Globus pallidus (tissue), 1 donor: ENCODE measurements around the gene MARCHF10.
A peak's percentile ranks its signal among the peaks of the same experiment; 100 is the strongest.
"Not testable (repeated sequence)": the region's sequence is repeated elsewhere in the genome, so short reads cannot be mapped to it uniquely, and the experiment has no call there.

ENCODE experiments used
- DNase-seq: peaks from one replicate; pipeline ENCODE4 v3.0.0-alpha.2; 2015; ENCODE audit warnings: low spot score

Gene MARCHF10

DNA sequence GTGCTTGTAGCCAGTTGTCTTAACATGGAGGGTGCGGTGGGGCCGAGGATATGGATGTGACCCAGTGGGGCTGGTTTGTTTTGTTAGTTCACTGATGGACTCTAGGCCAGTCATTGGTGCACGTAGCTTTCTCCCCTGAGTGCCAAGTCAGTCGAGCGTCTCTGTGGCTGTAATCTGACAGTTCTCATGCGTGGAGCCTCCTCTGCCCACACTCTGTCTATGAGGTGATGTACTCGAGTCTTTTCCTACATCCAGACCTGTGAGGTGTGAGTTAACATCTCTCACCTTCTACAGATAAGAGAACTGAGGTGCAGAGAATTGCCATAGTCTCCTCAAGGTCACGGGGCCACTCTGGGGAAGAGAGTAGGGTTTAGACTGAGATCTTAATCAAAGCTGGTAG lies 90.2 kb downstream of the MARCHF10 start:
- no peak for DNase-seq

DNA sequence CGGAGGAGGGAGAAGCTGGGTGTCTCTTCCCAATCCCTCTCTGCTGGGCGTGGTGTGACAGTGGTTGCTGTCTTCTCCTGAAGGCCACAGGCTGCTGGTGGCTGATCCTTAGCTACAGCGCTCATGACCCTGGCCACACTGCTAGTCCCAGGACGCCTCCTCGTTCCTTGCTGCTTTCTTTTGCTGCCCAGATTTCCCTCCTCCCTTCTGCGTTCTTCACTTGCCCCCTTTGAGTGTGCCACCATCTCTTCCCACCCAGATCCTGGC lies 90.6 kb downstream of the MARCHF10 start:
- no peak for DNase-seq

DNA sequence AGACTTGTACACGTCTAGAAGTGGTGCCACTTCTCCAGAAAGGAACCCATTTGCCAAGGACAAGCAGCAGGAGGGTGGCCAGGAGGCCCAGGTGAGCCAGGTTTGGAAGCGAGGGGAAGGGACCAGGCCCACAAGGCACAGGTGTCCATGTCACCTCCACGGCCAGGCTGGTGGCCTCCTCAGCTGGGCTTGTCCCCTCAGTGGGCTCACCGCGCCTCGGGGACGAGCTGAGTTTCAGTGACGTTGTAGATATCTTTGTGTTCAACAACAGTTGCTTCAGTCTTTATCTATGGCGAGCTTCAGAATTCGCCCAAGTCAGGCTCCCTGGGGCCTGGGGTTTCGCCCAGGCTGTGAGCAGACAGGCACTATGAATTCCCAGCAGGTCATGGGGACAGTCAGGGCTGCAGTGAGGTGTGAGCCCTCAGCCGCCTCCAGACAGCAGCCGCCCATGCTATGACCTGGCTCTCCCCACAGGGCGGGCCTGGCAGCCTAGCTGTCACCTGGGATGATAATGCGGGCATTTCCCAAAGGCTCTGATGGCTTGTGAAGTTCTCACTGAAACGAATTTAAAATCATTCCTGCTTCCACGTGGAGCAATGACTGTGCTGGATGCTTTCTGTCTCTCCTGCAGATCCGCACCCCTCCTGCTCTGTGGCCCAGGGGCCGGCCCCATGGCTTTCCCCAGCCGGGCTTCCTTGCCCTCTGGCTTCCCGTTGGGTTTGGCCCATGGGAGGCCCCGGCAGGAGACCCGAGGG lies 91.1 kb downstream of the MARCHF10 start:
- no peak for DNase-seq

DNA sequence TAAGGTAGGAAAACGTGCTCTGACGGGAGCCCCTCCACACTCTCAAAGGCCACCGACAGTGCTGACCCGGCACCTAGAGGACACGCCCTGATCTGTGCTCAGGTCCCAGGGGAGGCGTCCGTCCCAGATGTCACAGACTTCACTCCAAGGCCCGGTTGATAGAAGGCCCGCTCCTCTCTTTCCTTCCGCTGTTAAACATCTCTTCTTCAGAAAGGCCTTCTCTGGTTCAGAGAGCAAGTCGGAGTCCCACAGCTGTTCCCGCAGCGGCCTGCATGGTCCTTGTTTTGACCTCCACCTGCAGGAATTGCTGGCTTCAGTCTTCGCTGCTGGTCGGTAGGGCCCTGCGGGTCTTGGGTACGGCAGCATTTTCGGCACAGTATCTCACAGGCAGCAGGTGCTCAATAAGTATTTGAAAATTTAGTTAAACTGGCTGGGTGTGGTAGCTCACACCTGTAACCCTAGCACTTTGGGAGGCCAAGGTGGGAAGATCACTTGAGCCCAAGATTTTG lies 92.2 kb downstream of the MARCHF10 start:
- DNase-seq = no peak

DNA sequence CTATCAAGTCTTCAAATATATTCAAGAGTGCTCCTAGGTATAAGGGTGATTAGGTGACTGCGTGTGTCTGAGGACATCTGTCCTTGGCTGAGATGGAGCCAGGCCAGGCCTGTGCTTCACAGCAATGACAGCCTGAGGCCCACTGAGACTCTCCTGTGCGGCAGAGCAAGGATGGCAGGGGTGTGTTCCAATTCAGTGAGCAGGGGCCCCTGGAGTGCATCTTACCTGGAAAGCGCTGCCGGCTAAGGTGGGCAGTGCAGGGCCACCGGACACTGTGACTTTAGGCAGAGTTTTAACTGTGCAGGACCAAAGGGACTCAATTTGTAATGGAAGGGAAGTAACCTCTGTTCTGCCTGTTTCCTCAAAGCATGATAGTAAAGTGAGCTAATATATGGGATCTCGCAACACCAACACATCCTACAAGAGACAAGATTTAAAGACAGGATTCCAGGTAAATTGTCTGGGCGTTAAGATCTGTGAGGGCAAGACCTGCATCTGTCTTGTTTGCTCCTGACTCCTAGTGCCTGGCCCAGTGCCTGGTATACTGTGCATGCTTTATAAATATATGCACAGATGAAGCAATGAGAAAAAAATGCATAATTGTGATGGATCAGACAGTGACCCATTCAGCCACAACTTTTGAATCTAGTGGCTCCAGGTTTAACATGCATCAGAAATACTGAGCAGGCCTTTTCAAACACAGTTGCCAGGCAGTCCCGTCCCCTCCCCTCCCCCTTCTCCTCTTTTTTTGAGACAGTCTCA lies 93.9 kb downstream of the MARCHF10 start:
- DNase-seq = no peak

DNA sequence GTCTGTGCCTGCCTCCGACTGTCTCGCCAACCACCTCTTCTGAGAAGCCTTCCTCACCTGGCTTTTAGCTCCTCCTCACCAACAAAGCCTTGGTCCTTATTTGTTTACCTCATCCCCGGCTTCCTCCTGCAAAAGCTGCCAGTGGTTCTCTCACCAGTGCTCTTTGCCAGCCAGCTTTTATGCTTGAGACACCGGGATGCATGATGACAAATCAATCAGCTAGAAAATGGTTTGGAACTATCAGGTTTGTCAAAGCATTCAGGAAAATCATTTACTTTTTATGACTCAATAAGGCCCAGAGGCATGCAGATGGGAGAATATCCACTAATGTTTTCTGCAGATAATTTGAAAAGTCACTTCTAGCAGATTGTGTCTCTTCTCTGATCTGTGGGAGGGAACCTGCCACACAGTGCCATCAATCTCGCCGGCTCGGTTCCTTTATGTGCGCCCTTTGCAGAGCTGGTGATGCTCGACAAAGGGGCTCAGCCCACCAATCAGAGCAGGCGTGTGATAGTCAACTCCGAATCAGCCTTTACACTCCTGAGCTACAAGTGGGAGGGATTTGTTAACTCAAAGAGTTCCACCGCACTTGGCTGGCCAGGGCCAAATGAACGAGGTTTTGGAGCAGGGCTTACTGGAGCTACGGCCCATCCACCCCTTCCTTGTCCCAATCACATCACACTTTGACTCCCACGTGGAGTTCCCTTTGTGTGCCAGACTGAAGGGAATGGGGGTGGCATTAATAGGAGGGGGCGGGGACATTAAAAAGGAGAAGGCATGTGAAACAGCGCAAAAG lies 94.8 kb downstream of the MARCHF10 start:
- no peak for DNase-seq

DNA sequence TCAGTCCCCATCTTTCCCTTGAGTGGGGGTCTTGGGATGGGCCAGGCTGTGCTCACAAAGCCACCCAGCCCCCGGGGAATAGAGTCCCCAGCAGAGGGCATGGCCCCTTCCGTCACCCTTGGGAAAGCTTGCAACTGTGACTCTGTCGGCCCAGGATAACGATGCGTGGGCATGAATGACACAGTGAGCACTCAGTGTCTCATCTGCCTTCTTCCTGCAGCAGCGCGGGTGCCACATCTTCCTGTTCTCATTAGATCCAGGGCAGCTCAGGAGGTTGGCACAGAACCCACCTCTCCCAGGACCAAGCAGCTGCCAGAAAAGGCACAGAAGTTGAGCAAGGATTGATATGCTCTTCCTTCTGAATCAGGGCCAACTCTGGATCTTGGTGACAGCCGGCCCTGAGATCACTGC lies 95.9 kb downstream of the MARCHF10 start:
- DNase-seq = no peak

DNA sequence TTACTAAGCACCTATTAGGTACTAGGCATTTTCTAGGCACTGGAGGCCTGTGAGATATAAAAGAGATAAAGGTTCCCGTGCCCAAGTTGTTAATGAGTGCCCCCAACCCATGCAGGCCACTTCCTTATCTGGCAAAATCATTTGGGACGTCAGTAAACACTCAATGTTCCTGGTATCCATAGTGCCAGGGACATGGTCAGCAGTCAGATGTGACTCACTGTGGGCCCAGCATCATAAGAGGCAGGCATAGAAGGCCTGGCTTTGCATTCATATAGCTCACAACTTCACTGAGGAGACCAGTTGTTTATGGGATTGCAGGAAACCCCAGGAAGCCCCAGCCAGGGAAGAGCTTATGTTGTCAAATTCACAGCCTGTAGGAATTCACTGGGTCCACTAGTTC lies 99.5 kb downstream of the MARCHF10 start:
- no peak for DNase-seq

DNA sequence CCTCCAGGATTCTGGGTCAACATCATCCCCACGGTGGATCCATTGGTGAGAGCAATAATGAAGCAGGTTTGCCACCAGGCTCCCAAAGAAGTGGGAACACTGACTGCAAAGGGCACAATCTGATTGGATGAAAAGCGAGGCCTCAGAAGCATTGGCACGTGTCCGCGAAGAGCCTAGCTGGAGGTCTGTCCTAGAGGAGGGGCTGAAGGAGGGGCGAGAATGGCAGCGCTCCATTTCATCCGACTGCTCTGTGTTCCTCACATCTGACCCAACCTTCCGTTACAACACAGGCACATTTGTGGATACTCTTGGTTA lies 100.7 kb downstream of the MARCHF10 start:
- DNase-seq = no peak

DNA sequence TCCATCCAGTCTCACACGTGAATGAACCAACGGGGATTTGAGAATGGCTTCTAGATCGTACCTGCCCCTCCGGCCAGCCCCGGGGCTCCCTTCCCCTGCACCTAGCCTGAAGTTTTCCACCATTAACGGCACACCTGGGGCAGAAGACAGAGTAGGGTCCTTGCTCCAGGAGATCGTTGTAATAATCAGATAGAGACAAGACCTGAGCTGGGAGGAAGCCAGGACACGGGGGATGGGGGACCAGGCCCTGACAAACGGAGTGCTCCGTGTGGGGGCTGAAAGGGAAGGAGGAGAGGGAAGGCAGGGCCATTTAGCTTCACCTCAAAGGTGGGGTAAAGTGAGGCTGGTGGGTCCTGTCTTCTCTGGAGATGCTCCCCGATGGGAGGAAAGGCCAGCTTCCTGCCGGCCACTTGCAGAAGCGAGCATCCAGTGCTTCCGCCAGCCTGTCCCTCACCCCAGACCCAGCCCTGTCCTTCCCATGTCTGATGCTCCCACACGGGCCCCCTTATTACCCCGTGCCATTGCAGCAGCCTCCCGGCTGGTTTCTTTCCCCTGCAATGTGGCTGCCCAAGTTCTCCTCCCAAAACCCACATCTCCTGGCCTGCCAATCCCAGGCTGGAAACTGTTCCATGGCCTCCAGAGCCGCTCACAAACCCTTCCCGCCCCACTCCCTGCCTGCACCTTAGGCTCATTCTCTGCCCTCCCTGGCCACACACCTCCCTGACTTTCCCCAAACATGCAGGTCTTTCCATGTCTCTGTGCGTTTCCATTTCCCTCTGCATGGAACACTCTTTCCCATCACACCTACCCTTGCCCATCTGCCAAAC lies 101.3 kb downstream of the MARCHF10 start:
- DNase-seq = no peak

DNA sequence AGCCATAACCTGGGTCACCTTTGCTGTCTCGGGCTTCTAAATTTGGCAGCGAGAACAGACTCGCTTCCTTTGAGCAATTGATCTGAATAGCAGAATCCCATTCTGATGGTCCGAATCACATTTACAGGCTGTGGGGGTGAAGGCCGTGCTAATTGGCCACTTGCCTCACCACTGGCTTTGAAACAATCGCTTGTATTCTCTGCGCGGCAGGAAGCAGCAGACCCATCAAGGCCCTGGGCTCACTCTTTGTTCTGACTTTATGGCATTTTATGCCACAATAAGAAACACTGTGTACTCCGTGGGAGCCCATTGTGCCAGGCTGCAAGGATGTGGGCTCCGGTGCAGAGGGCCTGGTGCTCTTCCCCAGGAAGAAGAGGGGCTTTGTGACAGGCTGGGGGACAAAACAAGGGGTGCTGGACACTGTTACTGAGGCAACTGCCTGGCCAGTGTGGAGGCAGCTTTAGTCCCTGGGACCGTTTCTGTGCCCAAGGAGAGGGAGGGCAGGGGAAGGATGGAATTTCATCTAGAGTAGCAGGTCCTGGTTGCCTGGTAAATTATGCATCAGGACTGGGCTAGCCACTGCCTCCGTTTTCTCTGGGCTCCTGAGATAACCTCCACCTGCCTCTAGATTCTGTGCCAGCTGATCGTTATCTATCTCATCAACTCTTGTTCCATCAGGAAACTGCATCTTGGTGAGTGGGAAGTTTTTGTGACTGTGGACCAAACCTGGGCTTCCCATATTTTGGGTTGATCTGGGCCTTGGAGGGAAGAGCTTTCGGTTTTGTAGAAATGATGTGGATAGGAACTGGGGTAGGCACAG lies 102.1 kb downstream of the MARCHF10 start:
- DNase-seq = peak; percentile 92

DNA sequence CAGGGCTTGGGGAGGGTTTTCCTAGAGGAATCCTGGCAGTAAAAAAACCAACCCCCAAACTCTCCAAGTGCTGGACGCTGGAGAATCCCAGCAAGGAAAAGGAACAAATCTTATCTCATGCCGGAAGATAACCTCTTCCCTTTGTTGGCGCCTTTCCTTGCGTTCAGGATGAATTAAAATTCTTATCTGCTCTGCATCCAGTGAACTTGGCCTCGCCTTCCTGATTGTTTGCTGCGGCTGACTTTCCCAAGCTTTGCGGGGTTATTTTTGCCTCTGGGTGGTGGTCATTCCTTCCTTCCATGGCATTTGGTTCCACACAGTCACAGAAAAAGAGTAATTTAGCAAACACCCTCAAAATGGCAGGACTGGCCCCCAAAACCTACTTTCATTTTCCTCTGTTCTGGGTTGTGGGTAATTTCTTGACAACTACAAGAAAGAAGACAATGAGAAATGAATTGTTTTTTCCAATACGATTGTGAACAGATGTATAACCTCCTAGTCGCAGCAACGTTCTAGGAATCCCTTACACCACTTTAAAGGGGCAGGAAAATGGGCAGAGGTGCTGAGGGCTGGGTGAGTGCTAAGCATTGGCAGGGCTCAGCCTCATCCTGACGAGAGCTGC lies 102.8 kb downstream of the MARCHF10 start:
- peak; percentile 57 for DNase-seq

DNA sequence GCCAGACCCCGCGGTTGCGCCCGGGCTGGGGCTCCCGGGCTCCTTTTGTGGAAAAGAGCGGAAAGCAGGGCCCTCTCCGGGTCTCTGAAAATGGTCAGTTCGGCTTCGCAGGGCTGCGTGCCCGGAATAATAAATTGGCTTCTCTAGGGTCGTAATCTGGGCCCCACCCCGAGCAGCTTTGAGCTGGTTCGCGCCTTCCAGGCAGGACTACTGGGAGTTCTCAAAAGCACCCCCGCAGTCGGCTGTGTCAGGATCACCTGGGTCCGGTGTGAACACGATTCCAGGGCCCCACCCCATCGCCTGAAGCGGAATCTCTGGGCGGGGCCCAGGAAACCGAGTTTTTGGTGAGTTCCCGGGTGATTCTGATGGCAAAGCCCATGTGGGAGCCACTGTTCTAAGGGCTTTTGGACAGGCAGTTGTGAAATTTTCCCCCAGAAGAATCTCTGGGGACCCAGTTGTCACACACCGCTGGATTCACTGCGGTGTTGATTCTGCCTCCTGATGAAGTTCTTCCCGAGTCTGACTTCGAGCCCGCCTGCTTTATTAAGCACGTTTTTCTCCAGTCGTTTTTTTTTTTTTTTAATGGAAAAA lies 103.6 kb downstream of the MARCHF10 start:
- DNase-seq = peak; percentile 53

DNA sequence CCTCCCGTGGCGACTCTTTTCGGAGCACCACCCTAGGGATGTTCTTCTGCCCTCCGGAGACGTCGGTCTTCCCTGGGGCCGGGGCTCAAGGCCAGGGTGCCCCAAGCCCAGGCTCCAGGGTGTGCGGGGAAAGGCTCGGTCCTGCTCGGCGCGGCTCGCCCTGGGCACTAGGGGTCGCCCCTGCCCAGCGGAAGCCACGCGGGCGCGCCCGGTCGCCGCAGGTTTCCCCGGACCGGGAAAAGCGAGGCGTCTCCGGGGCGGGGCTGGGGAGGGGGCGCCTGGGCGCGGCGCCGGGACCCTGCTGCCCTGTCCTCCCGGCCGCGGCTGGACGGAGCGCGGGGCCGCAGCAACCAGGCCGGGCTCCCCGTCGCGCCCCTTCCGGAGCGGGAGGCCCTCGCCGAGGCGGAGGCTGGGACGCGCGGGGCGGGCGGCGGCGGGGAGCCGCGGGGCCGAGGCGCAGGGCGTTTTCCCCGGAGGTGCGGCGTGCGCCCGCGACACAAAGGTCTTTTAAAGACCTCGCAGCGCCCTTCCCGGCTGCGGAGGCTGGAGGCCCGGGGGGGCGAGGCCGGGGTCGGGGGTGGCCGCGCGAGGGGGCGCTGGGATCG lies 104.2 kb downstream of the MARCHF10 start:
- peak; percentile 63 for DNase-seq

DNA sequence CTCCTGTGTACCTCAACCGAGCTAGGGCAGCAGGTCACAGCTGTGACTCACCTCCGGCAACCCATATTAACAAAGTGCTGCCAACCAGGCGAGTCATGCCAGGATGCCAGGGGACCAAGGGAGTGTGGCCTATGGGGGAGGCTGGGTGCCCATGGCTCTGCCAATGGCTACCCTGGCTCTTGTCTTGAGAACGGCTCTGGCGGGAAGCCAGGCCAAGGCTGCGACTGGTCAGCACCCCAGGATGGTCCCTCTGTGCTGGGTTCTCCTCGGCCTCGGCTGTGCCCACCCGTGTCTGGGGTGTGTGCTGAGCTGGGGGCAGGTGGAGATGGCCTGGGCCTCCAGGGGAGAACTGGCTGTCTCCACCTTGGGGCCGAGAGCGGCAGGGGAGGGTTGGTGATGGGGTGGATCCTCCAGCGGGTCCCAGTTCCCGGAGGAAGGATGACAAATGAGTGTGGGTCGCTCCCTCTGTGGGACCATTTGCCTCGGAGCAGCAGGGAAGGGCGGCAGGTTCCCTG lies 104.8 kb downstream of the MARCHF10 start:
- no peak for DNase-seq

DNA sequence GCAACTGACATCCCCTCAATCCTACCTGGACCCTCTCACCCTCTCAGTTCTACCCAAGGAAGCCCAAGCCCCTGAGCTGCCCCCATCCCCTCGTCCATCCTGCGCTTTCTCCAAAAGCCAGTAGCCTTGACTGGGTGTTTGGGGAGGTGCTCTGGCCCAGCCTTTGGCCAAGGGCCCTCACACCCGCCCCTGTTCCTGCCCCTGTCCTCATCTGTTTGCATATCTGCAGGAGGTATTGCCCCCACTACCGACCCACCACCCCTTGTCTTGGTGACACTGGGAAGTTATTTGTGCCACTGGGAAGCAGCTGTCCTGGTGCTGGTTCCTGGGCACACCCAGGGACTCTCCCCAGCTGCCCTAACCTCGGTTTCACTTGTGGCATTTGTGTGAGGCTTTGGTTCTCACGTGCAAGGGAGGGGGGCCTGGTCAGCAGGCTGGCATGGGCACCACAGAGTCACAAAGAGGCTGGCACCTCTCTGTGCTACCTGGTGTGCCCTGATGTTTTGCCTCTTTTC lies 105.3 kb downstream of the MARCHF10 start:
- no peak for DNase-seq

DNA sequence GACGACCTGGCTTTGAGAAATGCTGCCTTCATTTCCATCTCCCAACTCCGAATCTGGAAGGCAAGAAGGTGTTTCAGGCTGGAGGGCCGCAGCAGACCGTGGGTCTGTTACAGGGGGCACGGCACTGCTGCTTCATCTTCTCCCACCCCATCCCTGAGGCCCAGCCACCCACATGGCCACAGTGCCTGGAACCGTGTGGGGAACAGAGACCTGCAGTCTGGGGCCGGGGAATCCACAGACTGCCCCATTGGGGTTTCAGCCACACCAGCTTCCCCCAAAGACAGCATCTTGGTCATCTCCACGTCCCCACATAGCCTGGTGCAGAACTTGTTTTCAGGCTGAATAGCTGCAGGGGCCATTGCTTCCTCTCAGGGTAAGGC lies 106.4 kb downstream of the MARCHF10 start:
- no peak for DNase-seq

DNA sequence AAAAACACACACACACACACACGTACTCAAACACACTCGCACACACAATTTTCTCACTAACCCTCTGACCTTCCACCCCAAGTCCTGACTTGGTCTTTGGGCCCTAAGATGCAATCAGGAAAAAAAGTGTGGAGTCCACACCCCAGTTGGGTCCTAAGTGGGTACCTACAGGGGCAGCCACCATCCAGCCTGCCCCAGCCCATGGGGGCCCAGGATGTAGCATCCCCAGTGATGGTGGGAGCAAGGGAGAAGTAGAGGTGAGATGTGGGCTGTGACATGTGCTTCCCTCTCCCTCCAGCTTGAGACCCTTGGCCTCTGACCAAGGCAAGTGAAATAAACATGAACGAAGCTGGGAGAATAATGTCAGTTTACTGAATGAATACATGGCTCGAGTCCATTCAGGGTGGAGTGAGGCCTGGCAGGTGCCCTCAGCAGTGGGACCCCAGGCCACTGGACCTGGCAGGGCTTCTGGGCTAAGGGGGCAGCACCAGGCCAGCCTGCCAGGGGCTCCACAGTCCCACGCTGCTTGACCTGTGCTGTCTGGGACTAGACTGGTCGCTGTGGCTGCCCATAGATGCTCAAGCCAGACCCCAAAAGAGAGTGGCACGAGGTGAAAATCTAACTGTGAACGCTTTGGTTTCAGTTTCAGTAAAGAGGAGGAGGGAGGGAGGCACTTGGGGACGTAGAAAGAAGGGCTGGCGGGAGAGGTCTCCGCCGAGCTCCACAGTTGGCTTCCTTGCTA lies 107.0 kb downstream of the MARCHF10 start:
- DNase-seq = no peak

DNA sequence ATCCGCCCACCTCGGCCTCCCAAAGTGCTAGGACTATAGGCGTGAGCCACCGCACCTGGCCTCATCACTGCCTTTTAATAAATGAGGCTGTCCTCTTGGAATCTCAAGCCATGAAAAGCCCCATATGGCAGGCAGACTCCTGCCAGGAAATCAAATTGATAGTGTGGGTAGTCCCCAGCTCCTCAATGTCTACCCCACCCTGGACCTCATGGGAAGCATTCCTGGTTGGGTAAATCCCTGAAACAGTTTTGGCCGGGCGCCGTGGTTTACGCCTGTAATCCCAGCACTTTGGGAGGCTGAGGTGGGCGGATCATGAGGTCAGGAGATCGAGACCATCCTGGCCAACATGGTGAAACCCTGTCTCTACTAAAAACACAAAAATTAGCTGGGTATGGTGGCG lies 109.7 kb downstream of the MARCHF10 start:
- DNase-seq = not testable (repeated sequence)
